ENCODE results near the gene RSRC2. TPM values are rescaled to one million over a fixed set of nuclear protein-coding genes. Genes with fewer than 3 reads are reported as not detected.
A peak's percentile ranks its signal among the peaks of the same experiment; 100 is the strongest.
"Not testable (repeated sequence)": the region's sequence is repeated elsewhere in the genome, so short reads cannot be mapped to it uniquely, and the experiment has no call there.

The RSRC2 gene
- total RNA-seq (2022), result 77.9 and 79.0 TPM in 2 replicates
- percentile 98 among the genes with signal in this experiment for Bru-seq, nascent RNA
- BruChase-seq, experiment 1, labeled RNA remaining after a 2-hour chase, result percentile 96 among the genes with signal in this experiment
- percentile 95 among the genes with signal in this experiment for BruChase-seq, experiment 2, labeled RNA remaining after a 6-hour chase
- long read RNA-seq, transcript RSRC2-204 (11 exons, 1,956 nt), result minor isoform, 5 of 232 reads
- long read RNA-seq, transcript RSRC2-220 (11 exons, 2,001 nt), result minor isoform, 7 of 232 reads
- long read RNA-seq, transcript RSRC2-201 (10 exons, 3,520 nt), result major isoform, 64 of 232 reads
- long read RNA-seq, partial matches to known transcripts, result 95 of 232 reads
- long read RNA-seq, other reads (novel, unspliced or antisense), result 60 of 232 reads

- no peaks in the 10 kb centered on the region for H3K27me3 ChIP-seq (replicated peaks; ENCODE audit: control insufficient read depth, insufficient read depth, low read length)
- peak within 1 kb of the TSS; percentile 88 for H3K4me3 ChIP-seq (ENCODE audit: low read depth, low read length)
- no peaks in the 10 kb centered on the region for H3K9me3 ChIP-seq
- POLR2A ChIA-PET, result interaction anchor here (0.5 to 2.7 kb wide), 17 partner anchors 11 to 1337 kb away, joined by 3 to 48 read pairs (median 4); partner anchors contain the start of genes DIABLO and ZCCHC8
- Mint-ChIP-seq H3K27me3 (ENCODE audit: insufficient read depth, unreplicated experiment) (no peaks in the 10 kb centered on the region), H3K4me3 (ENCODE audit: unreplicated experiment) (no peak within 1 kb of the TSS), H3K4me1 (ENCODE audit: low read depth, unreplicated experiment) (peaks cover 8% of the 10 kb centered on the region), H3K36me3 (ENCODE audit: insufficient read depth, unreplicated experiment) (peaks cover 53% of the 10 kb centered on the region), H3K9me3 (ENCODE audit: unreplicated experiment) (no peaks in the 10 kb centered on the region), H3K27ac (ENCODE audit: unreplicated experiment) (no peak within 1 kb of the TSS)
- no peak for TF ChIP-seq CTCF (IDR thresholded peaks at IDR 0.05; ENCODE audit: insufficient read depth in 1 of 2, low read depth in 1 of 2, low read length in 1 of 2, severe bottlenecking in 1 of 2, unreplicated experiment in 1 of 2)
- peak; percentile 98 to 100 for DNase-seq
- no TSS peak for BruUV-seq (replicated peaks)
- H3K36me3 ChIP-seq (ENCODE audit: control insufficient read depth, insufficient read depth, low read length), result no peaks in the 10 kb centered on the region; the same call in 1 of the 2 replicates
- intact Hi-C loops (cut with micrococcal nuclease; ENCODE audit: unreplicated experiment), result loop anchor here (1.0 to 2.0 kb wide), 2 partner anchors 26 to 226 kb away; partner anchors contain the start of gene DENR
- H3K4me1 ChIP-seq, result peaks cover 20% of the 10 kb centered on the region
- CTCF ChIA-PET, result interaction anchor here (0.6 kb wide), 1 partner anchor 26 kb away, joined by 4 read pairs; no protein-coding TSS in a partner anchor
These were observed at the start of gene RSRC2, which contains the start of gene KNTC1 for GRCh38 chr12:122526683-122527477. RSRC2 (minus strand) TSS chr12:122526936; CDS start chr12:122526853, 83 bp downstream. KNTC1 (plus strand) TSS chr12:122527249; CDS start chr12:122530064, 2,815 bp downstream.

GRCh38 chr12:122571821-122572220 is 45.1 kb upstream of the RSRC2 start:
- H3K27ac Mint-ChIP-seq (ENCODE audit: unreplicated experiment), result no peak overlapping the region
- DNase-seq, result no peak
- H3K4me1 ChIP-seq, result no peaks in the 10 kb centered on the region
- no peak for TF ChIP-seq CTCF (IDR thresholded peaks at IDR 0.05; ENCODE audit: insufficient read depth in 1 of 2, low read depth in 1 of 2, low read length in 1 of 2, severe bottlenecking in 1 of 2, unreplicated experiment in 1 of 2)
- no peaks in the 10 kb centered on the region for H3K9me3 Mint-ChIP-seq (ENCODE audit: unreplicated experiment)
- H3K27me3 Mint-ChIP-seq (ENCODE audit: insufficient read depth, unreplicated experiment), result no peaks in the 10 kb centered on the region
- no peak overlapping the region for H3K4me3 ChIP-seq (ENCODE audit: low read depth, low read length)
- CTCF ChIA-PET, result no interaction called here
- peaks cover 55% of the 10 kb centered on the region for H3K36me3 Mint-ChIP-seq (ENCODE audit: insufficient read depth, unreplicated experiment)
- H3K27me3 ChIP-seq (replicated peaks; ENCODE audit: control insufficient read depth, insufficient read depth, low read length), result no peaks in the 10 kb centered on the region
- no peaks in the 10 kb centered on the region for H3K9me3 ChIP-seq
- no peaks in the 10 kb centered on the region; the same call in 1 of the 2 replicates for H3K36me3 ChIP-seq (ENCODE audit: control insufficient read depth, insufficient read depth, low read length)
- no peak overlapping the region for H3K4me3 Mint-ChIP-seq (ENCODE audit: unreplicated experiment)
- no peaks in the 10 kb centered on the region for H3K4me1 Mint-ChIP-seq (ENCODE audit: low read depth, unreplicated experiment)
- BruUV-seq (replicated peaks), result no TSS peak
- intact Hi-C loops (cut with micrococcal nuclease; ENCODE audit: unreplicated experiment), result no loop called here
- POLR2A ChIA-PET, result no interaction called here

DNA sequence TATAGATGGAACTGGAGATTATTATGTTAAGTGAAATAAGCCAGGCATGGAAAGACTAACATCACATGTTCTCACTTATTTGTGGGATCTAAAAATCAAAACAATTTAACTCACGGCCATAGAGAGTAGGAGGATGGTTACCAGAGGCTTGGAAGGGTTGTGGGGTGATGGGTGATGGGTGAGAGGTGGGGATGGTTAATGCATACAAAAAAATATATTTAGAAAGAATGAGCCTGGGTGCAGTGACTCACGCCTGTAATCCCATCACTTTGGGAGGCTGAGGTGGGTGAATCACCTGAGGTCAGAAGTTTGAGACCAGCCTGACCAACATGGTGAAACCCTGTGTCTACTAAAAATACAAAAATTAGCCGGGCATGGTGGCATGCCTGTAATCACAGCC is 43.3 kb upstream of the RSRC2 start:
- intact Hi-C loops (cut with micrococcal nuclease; ENCODE audit: unreplicated experiment); H3K36me3 ChIP-seq (ENCODE audit: control insufficient read depth, insufficient read depth, low read length); DNase-seq; H3K4me1 ChIP-seq; H3K9me3 Mint-ChIP-seq (ENCODE audit: unreplicated experiment); H3K27ac Mint-ChIP-seq (ENCODE audit: unreplicated experiment); H3K4me3 Mint-ChIP-seq (ENCODE audit: unreplicated experiment); BruUV-seq (replicated peaks); POLR2A ChIA-PET; H3K27me3 ChIP-seq (replicated peaks; ENCODE audit: control insufficient read depth, insufficient read depth, low read length); CTCF ChIA-PET; H3K4me1 Mint-ChIP-seq (ENCODE audit: low read depth, unreplicated experiment); H3K9me3 ChIP-seq; H3K27me3 Mint-ChIP-seq (ENCODE audit: insufficient read depth, unreplicated experiment); H3K4me3 ChIP-seq (ENCODE audit: low read depth, low read length): not testable (repeated sequence)
- H3K36me3 Mint-ChIP-seq (ENCODE audit: insufficient read depth, unreplicated experiment), result peaks cover 44% of the 10 kb centered on the region
